ENCODE data around the gene STON1.

DNA sequence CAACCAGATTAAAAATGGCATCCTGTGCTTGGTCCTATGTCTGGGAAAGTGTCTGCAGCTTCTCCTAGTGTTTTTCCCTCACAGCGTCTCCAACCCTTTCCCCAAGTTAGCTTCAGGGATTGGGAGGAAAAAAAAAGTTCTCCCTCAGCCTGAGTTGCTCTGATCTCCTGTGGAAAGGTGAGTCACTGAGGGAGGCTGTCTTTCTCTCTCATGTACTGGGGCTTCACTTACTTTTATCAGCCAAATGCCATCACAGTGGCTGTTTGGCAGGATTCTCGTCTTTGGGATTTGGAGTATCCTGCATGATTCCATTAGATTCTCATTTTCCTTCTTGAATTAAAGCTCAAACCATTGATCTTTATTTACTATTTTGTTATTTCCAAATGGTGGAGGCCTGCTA lies 105.8 kb downstream of the STON1 start:
- TF ChIP-seq, protein P1, sequence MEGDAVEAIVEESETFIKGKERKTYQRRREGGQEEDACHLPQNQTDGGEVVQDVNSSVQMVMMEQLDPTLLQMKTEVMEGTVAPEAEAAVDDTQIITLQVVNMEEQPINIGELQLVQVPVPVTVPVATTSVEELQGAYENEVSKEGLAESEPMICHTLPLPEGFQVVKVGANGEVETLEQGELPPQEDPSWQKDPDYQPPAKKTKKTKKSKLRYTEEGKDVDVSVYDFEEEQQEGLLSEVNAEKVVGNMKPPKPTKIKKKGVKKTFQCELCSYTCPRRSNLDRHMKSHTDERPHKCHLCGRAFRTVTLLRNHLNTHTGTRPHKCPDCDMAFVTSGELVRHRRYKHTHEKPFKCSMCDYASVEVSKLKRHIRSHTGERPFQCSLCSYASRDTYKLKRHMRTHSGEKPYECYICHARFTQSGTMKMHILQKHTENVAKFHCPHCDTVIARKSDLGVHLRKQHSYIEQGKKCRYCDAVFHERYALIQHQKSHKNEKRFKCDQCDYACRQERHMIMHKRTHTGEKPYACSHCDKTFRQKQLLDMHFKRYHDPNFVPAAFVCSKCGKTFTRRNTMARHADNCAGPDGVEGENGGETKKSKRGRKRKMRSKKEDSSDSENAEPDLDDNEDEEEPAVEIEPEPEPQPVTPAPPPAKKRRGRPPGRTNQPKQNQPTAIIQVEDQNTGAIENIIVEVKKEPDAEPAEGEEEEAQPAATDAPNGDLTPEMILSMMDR (IDR thresholded peaks at IDR 0.05), result no peak
- TF ChIP-seq POLR2A (IDR thresholded peaks at IDR 0.05), result no peak
